A549 (cell line): ENCODE results near the gene TRIM2. TPM values are rescaled to one million over a fixed set of nuclear protein-coding genes. Genes with fewer than 3 reads are reported as not detected.

ENCODE experiments used
- ATAC-seq, 2 experiments: fragments of 200-7000 bp in 1 of 2; fragments of >200 bp in 1 of 2; cut with Nextera tagmentation in 1 of 2; cut with Tn5 transposase in 1 of 2; 3 replicates each; pipeline versions ENCODE4 v1.8.0 to v1.9.1; 2018 to 2020; ENCODE audit warnings: mild to moderate bottlenecking in 1 of 2, moderate library complexity in 1 of 2
- CTCF ChIA-PET: fragments of 300-600 bp; sonication (Branson Sonifier 250); formaldehyde crosslinking; extraction: SDS; loops from one replicate; lab custom pipeline; 2021; ENCODE audit warnings: antibody characterized with exemption, inconsistent platforms; lab: Yijun Ruan, JAX
- POLR2A ChIA-PET: fragments of 350-600 bp; formaldehyde crosslinking; extraction: SDS; loops from one replicate; lab custom pipeline; 2021; ENCODE audit warnings: antibody characterized with exemption, inconsistent platforms; lab: Yijun Ruan, JAX
- DNase-seq, 2 experiments: peaks; one replicate each; pipeline versions ENCODE4 v3.0.0 to v3.0.0-alpha.2; 2011 to 2016; ENCODE audit warnings: low read depth in 1 of 2, low spot score in 1 of 2
- FAIRE-seq: peaks from 2 replicates; lab custom pipeline; 2011; peaks lifted over from hg19 to GRCh38; lab: Jason Lieb, UNC
- H3K27ac ChIP-seq, 2 experiments: fragments of >200 bp; sonication (Bioruptor Twin); formaldehyde crosslinking; 3 replicates each; pipeline ENCODE4 v1.5.1; 2016 to 2017
- H3K4me1 ChIP-seq: fragments of >200 bp; sonication (Bioruptor Twin); formaldehyde crosslinking; 3 replicates; pipeline ENCODE4 v1.6.1; 2016
- H3K4me2 ChIP-seq: fragments of >200 bp; sonication (Bioruptor Twin); formaldehyde crosslinking; 3 replicates; pipeline ENCODE4 v1.6.1; 2016
- H3K4me3 ChIP-seq: fragments of >200 bp; sonication (Bioruptor Twin); formaldehyde crosslinking; 3 replicates; pipeline ENCODE4 v1.5.1; 2016
- H3K9me3 ChIP-seq: fragments of >200 bp; sonication (Bioruptor Twin); formaldehyde crosslinking; 3 replicates; pipeline ENCODE4 v1.6.1; 2016
- CBX2 ChIP-seq: fragments of 200-600 bp; sonication (generic); IDR thresholded peaks from 2 replicates; pipeline ENCODE4 v1.6.1; 2016; ENCODE audit warnings: low read depth, mild to moderate bottlenecking, borderline replicate concordance
- CBX8 ChIP-seq: fragments of 200-600 bp; sonication (generic); IDR thresholded peaks from 2 replicates; pipeline ENCODE4 v1.6.1; 2016
- CHD2 ChIP-seq: fragments of 150-350 bp; IDR thresholded peaks from 2 replicates; pipeline ENCODE4 v1.6.1; 2014; ENCODE audit warnings: low read length; ENCODE audit not compliant: partially characterized antibody
- CHD4 ChIP-seq: fragments of 200-600 bp; sonication (generic); IDR thresholded peaks from 2 replicates; pipeline ENCODE4 v1.6.1; 2016; ENCODE audit warnings: antibody characterized with exemption, mild to moderate bottlenecking, borderline replicate concordance
- EP300 ChIP-seq, 2 experiments: fragments of >200 bp; sonication (Bioruptor Twin); formaldehyde crosslinking; IDR thresholded peaks; 2 replicates in 1 of 2; 3 replicates in 1 of 2; pipeline ENCODE4 v1.6.1; 2016 to 2017
- ESRRA ChIP-seq: fragments of 150-350 bp; IDR thresholded peaks from 2 replicates; pipeline ENCODE4 v1.6.1; 2014; ENCODE audit warnings: mild to moderate bottlenecking, low read length, borderline replicate concordance
- FOSL2 ChIP-seq, 2 experiments: fragments of 450-650 bp in 1 of 2; fragments of >200 bp in 1 of 2; sonication (Bioruptor Twin) in 1 of 2; formaldehyde crosslinking; IDR thresholded peaks; 2 replicates each; pipeline versions ENCODE4 v1.5.0 to v1.6.1; 2016 to 2020; ENCODE audit warnings: mild to moderate bottlenecking in 1 of 2, moderate library complexity in 1 of 2
- FOXS1 ChIP-seq: fragments of 250-450 bp; sonication (Bioruptor Pico); IDR thresholded peaks from 2 replicates; pipeline ENCODE4 v1.5.0; 2020; ENCODE audit warnings: mild to moderate bottlenecking, moderate library complexity
- GATA3 ChIP-seq: IDR thresholded peaks from 2 replicates; pipeline ENCODE4 v1.6.1; 2012; ENCODE audit warnings: borderline replicate concordance
- HES2 ChIP-seq: fragments of >200 bp; sonication (Bioruptor Twin); formaldehyde crosslinking; IDR thresholded peaks from 2 replicates; pipeline ENCODE4 v1.6.1; 2016
- HMGXB4 ChIP-seq: fragments of 250-450 bp; sonication (Bioruptor Pico); IDR thresholded peaks from 2 replicates; pipeline ENCODE4 v1.5.0; 2021; ENCODE audit warnings: mild to moderate bottlenecking, moderate library complexity, borderline replicate concordance
- JUN ChIP-seq, 2 experiments: fragments of >200 bp; sonication (Bioruptor Twin); formaldehyde crosslinking; IDR thresholded peaks; 2 replicates in 1 of 2; 3 replicates in 1 of 2; pipeline ENCODE4 v1.6.1; 2016 to 2017
- JUNB ChIP-seq: fragments of >200 bp; sonication (Bioruptor Twin); formaldehyde crosslinking; IDR thresholded peaks from 2 replicates; pipeline ENCODE4 v1.6.1; 2016
- MAX ChIP-seq: IDR thresholded peaks from 2 replicates; pipeline ENCODE4 v1.6.1; 2012
- MYC ChIP-seq: IDR thresholded peaks from 2 replicates; pipeline ENCODE4 v1.6.1; 2012; ENCODE audit warnings: mild to moderate bottlenecking, inconsistent platforms, low read length, improper control_type of control experiment, borderline replicate concordance
- NFE2L2 ChIP-seq: fragments of 150-350 bp; conservative IDR thresholded peaks from 2 replicates; pipeline ENCODE4 v1.6.1; 2014; ENCODE audit warnings: low read length
- PBX3 ChIP-seq: IDR thresholded peaks from 2 replicates; pipeline ENCODE4 v1.6.1; 2012
- RAD21 ChIP-seq, 2 experiments: fragments of >200 bp in 1 of 2; sonication (Bioruptor Twin) in 1 of 2; formaldehyde crosslinking in 1 of 2; IDR thresholded peaks in 1 of 2; conservative IDR thresholded peaks in 1 of 2; 2 replicates in 1 of 2; 3 replicates in 1 of 2; pipeline ENCODE4 v1.6.1; 2012 to 2018; ENCODE audit warnings: inconsistent platforms in 1 of 2
- RARB ChIP-seq: fragments of 250-450 bp; sonication (Bioruptor Pico); IDR thresholded peaks from 2 replicates; pipeline ENCODE4 v1.8.0; 2021; ENCODE audit warnings: mild to moderate bottlenecking, moderate library complexity
- TFCP2L1 ChIP-seq: fragments of 250-450 bp; sonication (Bioruptor Pico); IDR thresholded peaks from 2 replicates; pipeline ENCODE4 v1.5.0; 2021; ENCODE audit warnings: mild to moderate bottlenecking
- TP53 ChIP-seq: fragments of 250-450 bp; sonication (Bioruptor Pico); IDR thresholded peaks from 2 replicates; pipeline ENCODE4 v1.5.0; 2021; ENCODE audit warnings: mild to moderate bottlenecking, moderate library complexity
- ZNF302 ChIP-seq: fragments of 250-450 bp; sonication (Bioruptor Pico); IDR thresholded peaks from 2 replicates; pipeline ENCODE4 v1.9.0; 2021; ENCODE audit warnings: inconsistent platforms, mild to moderate bottlenecking, moderate library complexity
- WGBS: methylation state at CpG from one replicate; pipeline ENCODE4 v1.1.6; 2017; ENCODE audit errors: missing lambda C conversion rate; 5-methylcytosine and 5-hydroxymethylcytosine counted together
- polyA plus RNA-seq, 4 experiments: library from polyadenylated mRNA; depleted of rRNA in 3 of 4; stranded (reverse); fragments of >200 nt; fragmentation: RNase III in 1 of 4; extraction: RNeasy Plus Mini Kit Qiagen cat#74134 plus additional on column Dnase treatment in 1 of 4; gene quantifications; 2 replicates in 3 of 4; 3 replicates in 1 of 4; pipeline ENCODE4 v1.2.3, GENCODE V29; 2011 to 2017

Gene TRIM2
- polyA plus RNA-seq, 2 of the 4 experiments (the other 2 are of a cell fraction) = 0.92 to 1.4 TPM

- Histone ChIP-seq H3K9me3 (no peaks in the 10 kb centered on the region), H3K4me3 (no peak overlapping the region), H3K27ac (no peak overlapping the region), H3K4me2 (no peak overlapping the region), H3K4me1 (no peaks in the 10 kb centered on the region)
- ATAC-seq (no peak), DNase-seq (no peak), FAIRE-seq (no peak)
- ChIA-PET POLR2A (no interaction called here), CTCF (no interaction called here)
- TF ChIP-seq HMGXB4 (CRISPR knock-in tag) (no peak), RAD21 (conservative IDR thresholded peaks at IDR 0.05 in 1 of 2, IDR thresholded peaks at IDR 0.05 in 1 of 2) (no peak), EP300 (IDR thresholded peaks at IDR 0.05) (no peak)
These were observed 25.1 kb upstream of the TRIM2 start for GRCh38 chr4:153179100-153179499.

- no peak for DNase-seq
- no peak for ATAC-seq
- no peak overlapping the region for H3K4me2 ChIP-seq
- TF ChIP-seq GATA3 = no peak
- no peak for TF ChIP-seq RAD21 (conservative IDR thresholded peaks at IDR 0.05 in 1 of 2, IDR thresholded peaks at IDR 0.05 in 1 of 2)
- TF ChIP-seq CHD4 = no peak
- no peak for TF ChIP-seq JUN (IDR thresholded peaks at IDR 0.05)
- no peak for TF ChIP-seq CBX8
- TF ChIP-seq TFCP2L1 (CRISPR knock-in tag) = no peak
- TF ChIP-seq MYC = no peak
- TF ChIP-seq FOXS1 (CRISPR knock-in tag) = no peak
- TF ChIP-seq MAX = no peak
- TF ChIP-seq RARB = no peak
- TF ChIP-seq ESRRA = no peak
- no peak for TF ChIP-seq TP53
- TF ChIP-seq NFE2L2 = no peak
- no peak for TF ChIP-seq CHD2
- TF ChIP-seq, all 56 proteins: peak for 0
- FAIRE-seq = no peak
- no peaks in the 10 kb centered on the region for H3K4me1 ChIP-seq
- H3K27ac ChIP-seq = no peak overlapping the region
- no peaks in the 10 kb centered on the region for H3K9me3 ChIP-seq
- ChIA-PET CTCF (no interaction called here), POLR2A (no interaction called here)
- no peak overlapping the region for H3K4me3 ChIP-seq
- 72% methylated on average over 5 of the region's 6 CpGs for WGBS
These were observed 22.9 kb upstream of the TRIM2 start for GRCh38 chr4:153181293-153181692.

- CTCF ChIA-PET = interaction anchor here (0.6 kb wide), 1 partner anchor 161 kb away, joined by 3 read pairs; no protein-coding TSS in a partner anchor
- Histone ChIP-seq H3K27ac (no peak overlapping the region), H3K9me3 (no peaks in the 10 kb centered on the region), H3K4me2 (no peak overlapping the region), H3K4me3 (no peak overlapping the region), H3K4me1 (no peaks in the 10 kb centered on the region)
- POLR2A ChIA-PET = no interaction called here
- WGBS = 46% methylated on average over 6 of the region's 6 CpGs
- ATAC-seq (no peak), DNase-seq (no peak), FAIRE-seq (no peak)
- no peak for TF ChIP-seq TP53
- TF ChIP-seq MAX = no peak
- no peak for TF ChIP-seq FOXS1 (CRISPR knock-in tag)
- TF ChIP-seq PBX3 = no peak
- no peak for TF ChIP-seq RAD21 (conservative IDR thresholded peaks at IDR 0.05 in 1 of 2, IDR thresholded peaks at IDR 0.05 in 1 of 2)
- no peak for TF ChIP-seq CBX2
- TF ChIP-seq, all 56 proteins: peak for 0
These were observed 22.5 kb upstream of the TRIM2 start for GRCh38 chr4:153181700-153182099.

- Histone ChIP-seq H3K27ac (no peak overlapping the region), H3K4me2 (no peak overlapping the region), H3K4me1 (no peaks in the 10 kb centered on the region), H3K4me3 (no peak overlapping the region), H3K9me3 (no peaks in the 10 kb centered on the region)
- ChIA-PET POLR2A (no interaction called here), CTCF (no interaction called here)
- WGBS = 83% methylated on average over 4 of the region's 4 CpGs
- ATAC-seq (no peak), DNase-seq (no peak), FAIRE-seq (no peak)
- TF ChIP-seq TP53 (no peak), JUNB (no peak), ZNF302 (no peak), JUN (IDR thresholded peaks at IDR 0.05) (no peak), CHD4 (no peak), HES2 (no peak), FOSL2 (IDR thresholded peaks at IDR 0.05) (no peak), FOSL2 (CRISPR knock-in tag; IDR thresholded peaks at IDR 0.05) (no peak)
These were observed 21.1 kb upstream of the TRIM2 start for GRCh38 chr4:153183146-153183545.
